ENCODE results near the gene FGF8.
"Not testable (repeated sequence)": the region's sequence is repeated elsewhere in the genome, so short reads cannot be mapped to it uniquely, and the experiment has no call there.

FGF8 gene
- 0 to 0.11 (median 0.05) reads per million in 3 experiments for total RNA-seq

- DNase-seq, result no peak
These were observed at the start of gene FGF8 for GRCh38 chr10:101775273-101776160. FGF8 (minus strand) TSS chr10:101776114; CDS start chr10:101775900, 214 bp downstream.

- no peak for DNase-seq
These were observed 48.8 kb upstream of the FGF8 start for GRCh38 chr10:101824736-101825135.

GRCh38 chr10:101818872-101819633 lies 43.1 kb upstream of the FGF8 start:
- no peak for DNase-seq

GRCh38 chr10:101818119-101818871 lies 42.4 kb upstream of the FGF8 start, which contains the start of gene OGA:
OGA (minus strand) TSS chr10:101818444; CDS start chr10:101818022, 422 bp downstream.
- peak; percentile 100 for DNase-seq

- no peak for DNase-seq
These were observed 41.6 kb upstream of the FGF8 start for GRCh38 chr10:101817337-101818118.

GRCh38 chr10:101816913-101817336 lies 41.0 kb upstream of the FGF8 start:
- no peak for DNase-seq

- DNase-seq, result no peak
These were observed 40.5 kb upstream of the FGF8 start for GRCh38 chr10:101816376-101816775.

- no peak for DNase-seq
These were observed 38.7 kb upstream of the FGF8 start for GRCh38 chr10:101814466-101815071.

- no peak for DNase-seq
These were observed 36.7 kb upstream of the FGF8 start for GRCh38 chr10:101812606-101813005.

GRCh38 chr10:101807158-101807557 lies 31.2 kb upstream of the FGF8 start:
- no peak for DNase-seq

- no peak for DNase-seq
These were observed 27.6 kb upstream of the FGF8 start for GRCh38 chr10:101803511-101803910.

- DNase-seq, result no peak
These were observed 21.6 kb upstream of the FGF8 start for GRCh38 chr10:101797403-101798059.

- DNase-seq, result no peak
These were observed 17.6 kb upstream of the FGF8 start for GRCh38 chr10:101793526-101793925.

- DNase-seq, result no peak
These were observed 13.8 kb upstream of the FGF8 start for GRCh38 chr10:101789686-101790085.

- not testable (repeated sequence) for DNase-seq
These were observed 13.3 kb upstream of the FGF8 start for GRCh38 chr10:101789231-101789630.

GRCh38 chr10:101785801-101786200 lies 9.9 kb upstream of the FGF8 start:
- DNase-seq, result no peak

- DNase-seq, result no peak
These were observed 8.6 kb upstream of the FGF8 start for GRCh38 chr10:101784558-101784957.

- no peak for DNase-seq
These were observed 7.8 kb upstream of the FGF8 start for GRCh38 chr10:101783736-101784118.

GRCh38 chr10:101782811-101783735 lies 7.2 kb upstream of the FGF8 start, which contains the start of gene NPM3:
NPM3 (minus strand) TSS chr10:101783446; CDS start chr10:101783390, 56 bp downstream.
- peak; percentile 74 for DNase-seq

Data from central memory CD4-positive, alpha-beta T cell (primary cell).